ENCODE data around the gene CRAT.

CRAT gene

DNA sequence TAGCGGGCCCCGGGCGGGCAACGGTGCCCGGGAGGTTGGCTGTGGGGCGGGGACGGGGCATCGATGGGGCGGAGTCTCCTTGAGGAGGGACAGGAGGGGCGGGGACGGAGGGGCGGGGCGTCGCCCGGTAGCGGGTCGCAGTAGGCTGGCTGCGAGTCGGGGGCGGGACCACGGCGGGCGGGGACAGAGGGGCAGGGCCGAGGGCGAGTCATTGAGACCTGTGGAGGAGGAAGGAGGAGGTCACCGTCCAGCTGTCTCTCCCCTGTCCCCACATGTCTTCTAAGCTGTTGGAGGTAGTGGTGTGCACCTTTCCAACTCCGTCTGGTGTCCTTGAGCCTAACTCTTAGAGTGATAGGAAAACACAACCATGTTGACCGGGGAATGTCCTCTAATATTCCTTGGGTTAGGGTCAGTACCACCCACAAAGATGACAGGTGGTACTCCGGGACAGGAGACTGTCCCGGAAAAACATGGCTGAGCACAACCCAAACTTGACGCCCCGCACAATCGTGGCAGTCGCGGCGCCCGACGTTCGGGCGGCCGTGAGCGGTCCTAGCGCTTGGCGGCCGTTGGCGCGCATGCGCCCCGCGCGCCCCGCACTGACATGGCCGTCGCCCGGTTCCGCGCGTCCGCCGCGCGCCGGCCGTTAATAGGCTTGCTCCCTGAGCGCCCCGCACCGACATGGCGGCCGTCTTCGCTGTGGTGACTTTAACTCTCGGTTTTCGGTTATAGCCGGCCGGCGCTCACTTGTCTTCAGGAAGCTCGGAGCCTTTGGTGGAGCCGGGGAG lies at the start of gene CRAT, which contains the start of gene PTPA:
TSS of gene CRAT (minus strand) at position 54 of the 788 bp plus-strand sequence. CDS start 284 bp downstream, outside the sequence.
TSS of gene PTPA (plus strand) at position 676 of the 788 bp plus-strand sequence. CDS start 186 bp downstream, outside the sequence.
- peak; percentile 98 for DNase-seq

GRCh38 chr9:129156163-129156562 lies 45.6 kb upstream of the CRAT start:
- DNase-seq: no peak

DNA sequence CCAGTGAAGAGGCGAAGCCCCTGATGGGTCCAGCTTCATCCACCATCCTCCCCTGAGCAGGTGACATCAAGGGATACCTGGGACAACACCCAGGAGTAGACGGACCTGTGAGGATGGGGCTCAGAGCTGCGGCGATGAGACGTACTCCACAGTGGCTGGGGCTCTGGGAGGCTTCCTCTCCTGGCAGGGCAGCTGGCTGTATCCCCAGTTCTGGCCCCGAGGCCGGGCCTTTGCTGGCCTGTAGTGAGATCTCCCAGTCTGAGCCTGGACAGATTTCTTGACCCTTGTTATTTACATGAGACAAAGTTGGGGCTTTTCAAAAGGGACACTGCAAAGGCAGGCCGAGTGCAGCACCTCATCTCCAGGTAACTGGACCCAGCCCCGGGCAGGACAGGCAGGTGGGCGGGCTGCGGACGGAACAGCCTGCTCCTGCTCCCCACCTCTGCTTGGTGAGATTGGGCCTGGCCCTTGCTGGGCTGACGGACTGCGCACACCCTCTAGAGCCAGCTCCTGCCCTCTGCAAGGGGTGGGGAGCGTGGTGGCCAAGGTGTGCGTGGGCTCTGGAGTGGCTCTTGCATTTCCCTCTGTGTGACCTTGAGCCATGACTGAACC lies 44.4 kb upstream of the CRAT start:
- DNase-seq: no peak

- DNase-seq: no peak
Observed at GRCh38 chr9:129151469-129151868, 40.9 kb upstream of the CRAT start.

- no peak for DNase-seq
Observed at GRCh38 chr9:129150672-129151211, 40.1 kb upstream of the CRAT start.

- no peak for DNase-seq
Observed at GRCh38 chr9:129150122-129150521, 39.5 kb upstream of the CRAT start.

DNA sequence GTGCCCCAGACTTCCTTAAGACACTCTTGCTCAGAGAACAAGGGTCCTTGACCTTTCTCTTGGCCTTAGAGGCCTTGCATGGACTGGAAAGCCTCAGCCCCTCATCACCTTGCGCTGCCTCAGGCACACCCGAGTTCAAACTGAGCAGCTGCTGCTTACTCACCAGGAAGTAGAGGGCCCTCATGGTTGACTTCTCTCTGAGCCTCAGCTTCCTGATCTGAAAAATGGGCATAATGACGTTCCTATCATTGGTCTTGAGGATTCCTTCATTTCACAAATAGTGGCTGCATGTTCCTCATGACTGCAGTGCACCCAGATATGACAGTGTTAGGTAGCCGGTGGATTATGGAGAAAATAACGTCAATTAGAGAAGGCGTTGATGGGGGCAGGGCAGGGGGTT lies 38.8 kb upstream of the CRAT start:
- DNase-seq: no peak

- DNase-seq: no peak
Observed at GRCh38 chr9:129148463-129149204, 38.0 kb upstream of the CRAT start.

- no peak for DNase-seq
Observed at GRCh38 chr9:129146441-129146941, 35.9 kb upstream of the CRAT start.

- no peak for DNase-seq
Observed at GRCh38 chr9:129145841-129146292, 35.3 kb upstream of the CRAT start.

DNA sequence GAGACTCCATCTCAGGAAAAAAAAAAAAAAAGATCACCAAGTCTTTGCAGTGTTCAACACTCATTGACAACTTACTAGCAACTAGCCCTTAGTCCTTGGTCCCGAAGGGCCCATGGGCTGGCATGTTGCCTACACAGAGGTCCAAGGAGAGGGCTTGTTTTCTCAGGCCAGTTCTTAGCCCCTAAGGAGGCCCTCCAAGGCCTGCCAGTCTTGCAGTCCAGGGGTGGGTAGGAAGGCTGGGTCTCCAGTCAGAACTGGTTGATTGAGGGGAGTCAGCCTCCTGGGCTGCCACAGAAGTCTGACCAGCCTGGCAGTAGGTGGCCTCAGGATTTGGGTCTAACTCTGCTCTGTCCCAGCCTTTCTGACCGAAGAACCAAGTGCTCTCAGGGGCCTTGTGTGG lies 34.7 kb upstream of the CRAT start:
- DNase-seq: no peak

DNA sequence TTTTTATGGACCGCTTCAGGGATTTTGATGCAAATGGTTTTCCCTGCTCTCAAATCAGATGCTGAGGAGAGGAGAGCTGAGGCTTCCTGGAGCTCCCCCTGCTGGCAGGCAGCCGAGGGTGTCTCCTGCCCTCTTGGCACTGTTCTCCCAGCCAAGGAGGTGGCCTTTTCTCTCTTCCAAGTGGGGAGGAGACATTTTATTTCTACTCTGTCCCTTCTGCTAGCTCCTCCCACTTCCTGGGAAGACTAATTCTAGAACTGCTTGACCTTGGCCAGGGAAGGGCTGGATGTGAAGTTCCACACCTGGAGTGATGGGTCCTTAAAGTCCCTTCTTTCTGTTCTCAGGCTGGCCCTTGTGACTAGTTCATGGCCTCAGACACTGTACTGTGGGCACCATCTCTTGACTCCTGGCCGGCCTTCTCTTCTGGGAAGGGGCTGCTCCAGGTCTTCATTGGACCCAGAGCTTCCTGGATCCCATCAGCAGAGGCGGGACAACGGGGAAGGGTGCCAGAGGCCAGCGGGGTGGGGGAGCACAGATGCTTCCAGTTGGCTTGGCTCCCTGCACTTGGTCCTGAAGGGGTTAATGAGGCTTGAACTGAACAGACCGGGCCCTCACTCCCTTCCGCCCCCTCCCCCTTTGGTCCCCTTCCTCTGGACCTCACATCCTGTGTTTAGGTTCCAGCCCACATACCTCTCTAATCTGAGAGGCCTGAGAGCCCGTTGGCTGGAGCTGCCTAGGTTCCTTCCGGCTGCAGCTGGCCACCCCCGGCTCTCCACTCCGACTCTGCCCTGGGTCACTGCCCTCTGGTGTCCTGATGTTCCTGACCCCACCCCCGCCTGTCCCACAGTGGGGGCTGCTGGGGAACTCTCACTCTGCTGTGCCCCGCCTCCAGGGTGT lies 32.7 kb upstream of the CRAT start:
- DNase-seq: peak; percentile 96

DNA sequence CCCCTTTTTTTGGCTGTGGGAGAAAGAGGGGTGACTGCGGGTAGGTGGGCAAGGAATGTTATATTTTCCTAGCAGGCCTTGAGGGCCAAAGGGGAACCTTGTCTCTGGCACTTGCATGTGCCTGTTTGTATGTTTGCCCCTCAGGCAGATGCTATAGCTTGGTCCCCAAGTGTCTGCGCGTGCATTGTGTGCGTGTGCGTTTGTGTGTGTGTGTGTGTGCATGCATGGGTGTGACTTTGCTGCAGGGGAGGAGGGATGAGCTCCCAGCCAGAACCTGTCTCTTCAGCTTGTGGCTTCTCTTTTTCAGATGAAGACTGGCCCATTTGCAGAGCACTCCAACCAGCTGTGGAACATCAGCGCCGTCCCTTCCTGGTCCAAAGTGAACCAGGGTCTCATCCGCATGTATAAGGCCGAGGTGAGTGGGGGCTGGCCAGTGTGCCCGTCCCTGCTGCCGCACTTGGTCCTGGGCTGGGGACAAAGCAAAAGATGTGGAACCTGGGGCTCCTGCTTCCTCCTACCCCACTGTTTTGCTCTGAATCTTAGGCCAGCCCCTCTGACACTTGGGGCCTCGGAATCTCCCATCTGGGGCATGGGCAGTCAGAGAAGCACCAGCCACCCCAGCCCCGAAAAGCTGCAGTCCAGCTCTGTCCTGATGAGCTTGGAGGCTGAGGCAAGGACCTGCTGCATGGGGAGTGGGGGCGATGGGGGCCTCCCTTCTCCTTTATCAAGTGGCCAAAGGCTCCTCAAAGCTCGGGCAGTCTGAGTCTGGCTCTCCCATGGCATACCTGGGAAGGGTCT lies 31.7 kb upstream of the CRAT start:
- DNase-seq: no peak

DNA sequence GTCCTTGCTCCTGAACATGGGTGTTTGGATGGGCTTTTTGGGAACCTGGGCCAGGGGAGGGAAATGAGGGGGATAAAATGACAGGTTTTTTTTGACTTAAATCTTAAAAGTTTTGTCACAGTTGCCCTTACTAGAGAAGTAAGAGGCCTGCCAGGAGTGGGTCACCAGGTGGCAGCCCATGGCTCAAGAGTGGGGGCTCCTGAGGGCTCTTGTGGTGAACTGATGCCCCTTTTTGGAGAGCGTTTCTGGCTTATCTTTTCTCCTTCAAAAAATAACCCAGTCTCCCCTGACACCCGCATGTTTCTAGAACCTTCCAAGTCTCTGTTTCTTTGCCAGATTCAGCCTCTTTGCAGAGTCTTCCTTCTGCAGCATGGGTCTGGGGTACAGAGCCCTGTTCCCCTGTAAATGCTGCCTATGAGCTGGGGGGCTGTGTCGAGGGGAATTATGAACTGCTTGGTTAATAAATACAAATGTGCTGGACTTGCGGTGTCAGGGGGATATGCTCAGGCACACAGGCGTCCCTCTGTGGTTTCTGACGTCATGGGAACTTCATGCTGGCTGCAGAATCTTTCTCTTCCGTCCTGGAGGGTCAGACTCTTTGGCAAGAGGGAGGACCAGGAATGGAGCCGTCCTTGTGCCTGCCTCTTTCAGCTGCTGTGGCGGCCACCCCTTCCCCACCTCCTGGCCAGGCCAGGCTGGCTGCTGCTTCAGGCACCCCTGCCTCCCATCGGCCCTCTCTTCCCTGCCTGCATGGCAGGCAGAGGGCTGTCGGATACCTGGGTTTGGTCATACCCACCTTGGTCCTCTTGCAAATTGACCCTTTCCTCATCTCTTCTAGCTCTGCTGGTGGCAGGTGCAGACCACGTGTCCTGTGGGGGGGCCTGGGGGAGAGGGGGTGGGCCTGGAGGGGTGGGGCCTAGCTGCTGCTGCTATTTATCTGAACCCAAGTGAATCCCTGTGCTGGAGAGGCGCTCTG lies 30.8 kb upstream of the CRAT start:
- no peak for DNase-seq

DNA sequence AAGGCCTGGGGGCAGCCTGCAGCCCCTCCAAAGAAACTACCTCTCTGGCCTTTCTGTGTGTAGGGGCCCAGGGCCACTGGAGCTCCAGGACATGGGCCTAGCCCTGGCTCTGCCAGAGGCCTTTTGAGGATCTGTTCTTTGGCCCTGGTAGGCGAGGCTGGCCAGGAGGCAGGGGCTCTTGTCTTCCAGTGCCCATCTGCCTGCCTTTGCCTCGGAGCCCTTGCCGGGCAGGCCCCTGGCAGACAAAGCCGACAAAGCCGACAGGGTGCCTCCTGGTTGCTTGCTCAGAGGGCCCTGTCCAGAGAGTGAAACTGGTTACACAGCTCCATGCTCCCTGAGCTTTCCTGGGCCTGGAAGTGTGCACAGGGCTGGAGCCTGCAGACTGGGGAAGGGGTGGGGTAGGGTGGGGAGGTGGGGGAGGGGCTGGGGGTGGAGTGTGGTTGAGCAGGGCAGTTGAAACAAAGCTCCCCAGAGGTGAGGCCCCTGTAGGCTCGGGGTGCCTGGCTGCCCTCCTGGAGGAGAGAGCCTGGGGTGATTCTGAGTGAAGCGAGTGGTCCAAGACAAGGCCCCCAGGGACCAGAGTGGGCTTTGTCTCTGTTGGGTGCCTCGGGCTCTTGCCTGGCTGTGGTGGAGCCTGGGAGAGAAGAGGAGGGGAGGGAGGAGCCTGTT lies 29.9 kb upstream of the CRAT start:
- no peak for DNase-seq

DNA sequence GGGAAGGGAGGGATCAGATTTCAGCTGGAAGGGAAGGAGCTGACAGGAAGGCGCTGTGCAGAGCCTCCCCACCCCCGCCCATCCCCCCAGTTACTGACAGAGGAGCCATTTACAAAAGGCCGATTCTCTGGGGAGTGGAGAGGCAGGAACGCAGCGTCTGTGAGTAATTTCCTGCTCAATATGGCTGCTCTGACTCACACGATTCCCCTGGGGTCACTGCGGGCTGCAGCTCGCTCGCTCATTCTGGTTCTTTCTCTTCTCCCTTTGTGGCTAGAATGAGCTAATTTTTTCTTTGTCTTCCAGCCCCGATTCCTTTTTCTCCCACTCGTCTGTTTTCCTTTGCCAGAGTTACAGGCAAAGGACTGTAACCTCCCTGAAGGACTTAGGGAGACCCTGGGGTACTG lies 29.4 kb upstream of the CRAT start:
- peak; percentile 88 for DNase-seq

DNA sequence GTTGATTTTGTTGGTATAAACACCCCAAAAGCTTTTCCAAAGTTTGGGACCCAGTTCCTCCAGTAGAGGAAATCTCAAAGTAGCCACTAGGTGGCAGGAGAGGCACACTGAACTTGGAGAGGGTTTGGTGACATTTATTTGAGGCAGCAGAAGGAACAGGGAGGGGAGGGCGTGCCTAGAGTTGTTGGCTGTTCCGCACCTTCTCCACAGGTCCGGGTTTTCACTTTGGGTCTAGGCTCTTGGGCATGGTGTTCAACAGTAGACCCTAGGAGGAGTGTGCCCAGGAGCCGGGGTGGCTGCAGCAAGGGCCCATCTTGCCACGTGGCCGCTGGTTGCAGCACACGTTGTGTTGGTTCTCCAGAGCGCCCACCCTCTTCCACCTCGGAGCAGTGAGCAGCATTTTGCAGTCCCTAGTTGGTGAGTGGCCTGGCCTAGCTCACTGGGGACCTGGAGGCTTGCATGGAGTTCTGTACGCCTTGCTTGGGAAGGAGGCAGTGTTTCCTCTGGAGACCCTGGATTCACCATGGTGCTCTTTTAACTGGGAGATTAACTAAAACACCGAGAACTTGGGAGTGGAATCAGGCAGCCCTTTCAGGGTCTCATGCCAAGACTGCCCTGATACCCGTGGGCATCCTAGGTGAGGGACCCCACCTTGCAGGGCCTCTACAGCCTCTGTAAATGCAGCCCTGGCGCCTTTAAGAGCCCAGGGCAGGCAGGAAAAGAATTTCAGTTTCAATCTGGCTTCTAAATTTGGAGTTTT lies 28.8 kb upstream of the CRAT start:
- DNase-seq: peak; percentile 55

- DNase-seq: no peak
Observed at GRCh38 chr9:129138476-129139232, 28.1 kb upstream of the CRAT start.

Measured in 8988T (cell line).